GM21528 (cell line): ENCODE results near the gene MTMR1.
A peak's percentile ranks its signal among the peaks of the same experiment; 100 is the strongest.

ENCODE experiments used
- ATAC-seq: cut with Tn5 transposase; IDR thresholded peaks from one replicate; pipeline ENCODE4 v1.9.1; 2021; ENCODE audit warnings: mild to moderate bottlenecking, moderate library complexity; ENCODE audit not compliant: unreplicated experiment, low FRiP score

Gene MTMR1

GRCh38 chrX:150692831-150693724 is at the start of gene MTMR1:
Gene MTMR1 (plus strand): TSS chrX:150693396. CDS start chrX:150693531, 135 bp downstream.
- peak; percentile 59 for ATAC-seq

GRCh38 chrX:150643958-150644357 is 49.2 kb upstream of the MTMR1 start:
- ATAC-seq, result no peak

GRCh38 chrX:150644422-150644821 is 48.8 kb upstream of the MTMR1 start:
- no peak for ATAC-seq

- ATAC-seq, result no peak
Measured at GRCh38 chrX:150647331-150647730, 45.9 kb upstream of the MTMR1 start.

GRCh38 chrX:150648296-150648940 is 44.8 kb upstream of the MTMR1 start:
- no peak for ATAC-seq

GRCh38 chrX:150649096-150649870 is 43.9 kb upstream of the MTMR1 start:
- no peak for ATAC-seq

GRCh38 chrX:150651906-150652305 is 41.3 kb upstream of the MTMR1 start:
- ATAC-seq, result no peak

GRCh38 chrX:150655788-150656187 is 37.4 kb upstream of the MTMR1 start:
- no peak for ATAC-seq

- ATAC-seq, result no peak
Measured at GRCh38 chrX:150663073-150663472, 30.1 kb upstream of the MTMR1 start.

- no peak for ATAC-seq
Measured at GRCh38 chrX:150664290-150664689, 28.9 kb upstream of the MTMR1 start.

GRCh38 chrX:150676221-150676620 is 17.0 kb upstream of the MTMR1 start:
- no peak for ATAC-seq

GRCh38 chrX:150680974-150681373 is 12.2 kb upstream of the MTMR1 start:
- ATAC-seq, result no peak

- no peak for ATAC-seq
Measured at GRCh38 chrX:150683112-150683511, 10.1 kb upstream of the MTMR1 start.

- no peak for ATAC-seq
Measured at GRCh38 chrX:150683536-150684146, 9.6 kb upstream of the MTMR1 start.

GRCh38 chrX:150688911-150689451 is 4.2 kb upstream of the MTMR1 start:
- no peak for ATAC-seq

- no peak for ATAC-seq
Measured at GRCh38 chrX:150690126-150690525, 3.1 kb upstream of the MTMR1 start.

- ATAC-seq, result no peak
Measured at GRCh38 chrX:150692296-150692695, 900 bp upstream of the MTMR1 start.

- peak; percentile 81 for ATAC-seq
Measured at GRCh38 chrX:150693725-150694574, 754 bp downstream of the MTMR1 start.

- ATAC-seq, result no peak
Measured at GRCh38 chrX:150694738-150695410, 1.7 kb downstream of the MTMR1 start.
